RWPE1 (cell line): ENCODE measurements around the gene MFSD12.
A peak's percentile ranks its signal among the peaks of the same experiment; 100 is the strongest.

ENCODE experiments used
- CTCF ChIA-PET: fragments of 350-600 bp; sonication (Branson Sonifier 250); formaldehyde crosslinking; extraction: SDS; loops from one replicate; lab custom pipeline; 2021; lab: Yijun Ruan, JAX
- POLR2A ChIA-PET: fragments of 400-600 bp; formaldehyde crosslinking; extraction: SDS; loops from one replicate; lab custom pipeline; 2020; ENCODE audit warnings: antibody characterized with exemption; ENCODE audit not compliant: low non-redundant PET; lab: Yijun Ruan, JAX
- DNase-seq: peaks from one replicate; pipeline ENCODE4 v3.0.0; 2012; ENCODE audit warnings: low spot score
- H3K27ac ChIP-seq: fragments of 450-650 bp; 2 replicates; pipeline ENCODE4 v1.5.1; 2017
- CTCF ChIP-seq: fragments of 450-650 bp; conservative IDR thresholded peaks from 2 replicates; pipeline ENCODE4 v1.5.1; 2017; ENCODE audit warnings: low read depth, mild to moderate bottlenecking

Gene MFSD12

GRCh38 chr19:3576696-3577443, 19.5 kb upstream of the MFSD12 start:
- POLR2A ChIA-PET = no interaction called here

GRCh38 chr19:3575949-3576673, 18.7 kb upstream of the MFSD12 start:
- no peak for DNase-seq
- no peak for TF ChIP-seq CTCF
- H3K27ac ChIP-seq = peak overlapping the region; percentile 24
- ChIA-PET CTCF (interaction anchor here (0.6 to 1.7 kb wide), 5 partner anchors 9 to 116 kb away, joined by 3 to 7 read pairs (median 4); partner anchors contain the start of gene GIPC3), POLR2A (no interaction called here)

More at GRCh38 chr19:3576696-3577443, 19.5 kb upstream of the MFSD12 start:
- no peak for DNase-seq
- peak overlapping the region; percentile 24; the same call in 1 of the 2 replicates for H3K27ac ChIP-seq
- no peak for TF ChIP-seq CTCF
- CTCF ChIA-PET = no interaction called here

- POLR2A ChIA-PET = no interaction called here
- peak; percentile 37; the same call in 1 of the 2 replicates for TF ChIP-seq CTCF
- CTCF ChIA-PET = interaction anchor here (0.6 to 1.7 kb wide), 5 partner anchors 10 to 48 kb away, joined by 3 to 7 read pairs (median 4); partner anchors contain the start of gene GIPC3
- no peak for DNase-seq
- peak overlapping the region; percentile 81; the same call in 1 of the 2 replicates for H3K27ac ChIP-seq
Measured at GRCh38 chr19:3575260-3575741, 17.9 kb upstream of the MFSD12 start.

GRCh38 chr19:3573858-3574637, 16.7 kb upstream of the MFSD12 start:
- peak overlapping the region; percentile 81 for H3K27ac ChIP-seq
- POLR2A ChIA-PET = interaction anchor here (0.5 kb wide), 1 partner anchor 20 kb away, joined by 3 read pairs; no protein-coding TSS in a partner anchor
- CTCF ChIA-PET = interaction anchor here (1.1 to 1.6 kb wide), 2 partner anchors 11 to 29 kb away, joined by 3 to 4 read pairs; partner anchors contain the start of gene GIPC3
- TF ChIP-seq CTCF = no peak
- DNase-seq = peak; percentile 89

- peak overlapping the region; percentile 81 for H3K27ac ChIP-seq
- DNase-seq = no peak
- POLR2A ChIA-PET = no interaction called here
- CTCF ChIA-PET = interaction anchor here (1.1 kb wide), 1 partner anchor 29 kb away, joined by 3 read pairs; no protein-coding TSS in a partner anchor
- no peak for TF ChIP-seq CTCF
Measured at GRCh38 chr19:3573162-3573857, 15.9 kb upstream of the MFSD12 start.
